AG08395 (cell line): ENCODE measurements around the gene TSPAN10.

Experiments
- DNase-seq: peaks from one replicate; pipeline ENCODE4 v3.0.0; 2012; ENCODE audit warnings: mixed read lengths, low spot score

The TSPAN10 gene

GRCh38 chr17:81635431-81635830 lies 1.6 kb upstream of the TSPAN10 start:
- DNase-seq, result no peak

GRCh38 chr17:81635973-81636504 lies 957 bp upstream of the TSPAN10 start:
- no peak for DNase-seq

GRCh38 chr17:81638683-81639082 lies 1.7 kb downstream of the TSPAN10 start:
- no peak for DNase-seq

GRCh38 chr17:81640011-81640410 lies 3.0 kb downstream of the TSPAN10 start:
- no peak for DNase-seq

GRCh38 chr17:81641825-81642489 lies 5.0 kb downstream of the TSPAN10 start:
- peak; percentile 92 for DNase-seq

- no peak for DNase-seq
These were observed 7.5 kb downstream of the TSPAN10 start for GRCh38 chr17:81644496-81644895.

GRCh38 chr17:81644976-81645952 lies 8.3 kb downstream of the TSPAN10 start:
- no peak for DNase-seq

- no peak for DNase-seq
These were observed 10.0 kb downstream of the TSPAN10 start for GRCh38 chr17:81646869-81647600.

- no peak for DNase-seq
These were observed 10.6 kb downstream of the TSPAN10 start for GRCh38 chr17:81647640-81648012.

GRCh38 chr17:81648013-81648706 lies 11.2 kb downstream of the TSPAN10 start:
- no peak for DNase-seq

- DNase-seq, result no peak
These were observed 11.7 kb downstream of the TSPAN10 start for GRCh38 chr17:81648707-81649085.

GRCh38 chr17:81650951-81651350 lies 14.0 kb downstream of the TSPAN10 start:
- no peak for DNase-seq

GRCh38 chr17:81651692-81652091 lies 14.7 kb downstream of the TSPAN10 start:
- DNase-seq, result peak; percentile 95

GRCh38 chr17:81652906-81653771 lies 16.1 kb downstream of the TSPAN10 start:
- no peak for DNase-seq

- DNase-seq, result no peak
These were observed 18.6 kb downstream of the TSPAN10 start for GRCh38 chr17:81655378-81656117.

- DNase-seq, result no peak
These were observed 19.2 kb downstream of the TSPAN10 start, which contains the start of gene PDE6G for GRCh38 chr17:81656118-81656743. TSS of gene PDE6G (minus strand) at chr17:81656542. CDS start at chr17:81653305, 3,237 bp downstream.

GRCh38 chr17:81656835-81657234 lies 19.8 kb downstream of the TSPAN10 start:
- no peak for DNase-seq

GRCh38 chr17:81659038-81659437 lies 22.0 kb downstream of the TSPAN10 start:
- DNase-seq, result no peak

GRCh38 chr17:81660441-81660840 lies 23.4 kb downstream of the TSPAN10 start:
- DNase-seq, result no peak
